Fibroblast of skin of abdomen (primary cell): ENCODE results near the gene TXN.
"Not testable (repeated sequence)": the region's sequence is repeated elsewhere in the genome, so short reads cannot be mapped to it uniquely, and the experiment has no call there.

Source experiments
- DNase-seq: peaks from one replicate; pipeline ENCODE4 v3.0.0-alpha.2; 2013

Gene TXN

GRCh38 chr9:110257097-110257841 lies 962 bp upstream of the TXN start:
- no peak for DNase-seq

- DNase-seq = peak; percentile 25
Measured at GRCh38 chr9:110255463-110256379, 586 bp downstream of the TXN start.

- DNase-seq = no peak
Measured at GRCh38 chr9:110255034-110255462, 1.3 kb downstream of the TXN start.

GRCh38 chr9:110254500-110254899 lies 1.8 kb downstream of the TXN start:
- DNase-seq = no peak

DNA sequence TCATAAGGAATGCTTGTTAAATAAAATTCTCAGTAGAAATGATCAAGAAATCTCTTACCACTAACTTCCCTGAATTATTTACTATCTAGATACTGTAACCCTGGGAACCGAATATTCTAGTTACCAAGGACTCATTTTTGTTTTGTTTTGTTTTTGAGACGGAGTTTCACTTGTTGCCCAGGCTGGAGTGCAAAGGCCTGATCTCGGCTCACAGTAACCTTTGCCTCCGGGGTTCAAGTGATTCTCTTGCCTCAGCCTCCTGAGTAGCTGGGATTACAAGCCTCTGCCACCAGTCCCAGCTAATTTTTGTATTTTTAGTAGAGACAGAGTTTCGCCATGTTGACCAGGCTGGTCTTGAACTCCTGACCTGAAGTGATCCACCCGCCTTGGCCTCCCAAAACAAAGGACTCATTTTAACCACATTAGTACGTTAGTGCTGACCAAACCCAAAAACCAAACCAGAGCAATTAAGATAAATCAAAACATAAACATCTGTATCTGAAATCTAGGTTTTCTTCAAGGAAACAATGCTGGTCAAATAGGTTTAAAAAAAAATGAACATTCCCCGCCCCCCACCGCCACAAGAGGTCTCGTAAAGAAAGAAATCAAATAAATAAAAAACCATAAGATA lies 3.7 kb downstream of the TXN start:
- DNase-seq = no peak

DNA sequence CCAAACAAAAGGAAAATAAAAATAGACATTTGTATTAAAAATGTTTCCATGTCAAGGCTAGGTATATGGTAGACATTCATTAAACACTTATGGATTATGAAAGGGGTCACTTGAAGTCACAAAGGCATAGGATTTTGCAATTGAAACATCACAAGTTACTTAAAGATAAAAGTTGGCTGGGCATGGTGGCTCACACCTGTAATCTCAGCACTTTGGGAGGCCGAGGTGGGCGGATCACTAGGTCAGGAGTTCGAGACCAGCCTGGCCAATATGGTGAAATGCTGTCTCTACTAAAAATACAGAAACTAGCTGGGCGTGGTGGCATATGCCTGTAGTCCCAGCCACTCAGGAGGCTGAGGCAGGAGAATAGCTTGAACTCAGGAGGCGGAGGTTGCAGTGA lies 4.5 kb downstream of the TXN start:
- DNase-seq = not testable (repeated sequence)

DNA sequence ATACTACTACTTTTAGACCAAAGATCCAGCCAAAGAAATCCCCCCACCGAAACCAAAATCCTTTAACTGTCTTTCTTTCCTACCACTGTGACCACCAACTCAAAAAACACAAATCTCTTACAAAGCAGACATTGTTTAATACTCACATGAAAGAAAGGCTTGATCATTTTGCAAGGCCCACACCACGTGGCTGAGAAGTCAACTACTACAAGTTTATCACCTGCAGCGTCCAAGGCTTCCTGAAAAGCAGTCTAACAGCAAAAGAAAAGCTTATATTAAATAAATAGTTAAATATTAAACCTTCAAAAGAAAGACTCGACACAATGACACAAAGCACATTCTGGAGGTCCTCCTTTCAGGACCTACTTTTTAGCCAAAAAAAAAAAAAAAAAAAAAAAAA lies 5.1 kb downstream of the TXN start:
- DNase-seq = no peak

- DNase-seq = no peak
Measured at GRCh38 chr9:110249603-110250002, 6.7 kb downstream of the TXN start.

DNA sequence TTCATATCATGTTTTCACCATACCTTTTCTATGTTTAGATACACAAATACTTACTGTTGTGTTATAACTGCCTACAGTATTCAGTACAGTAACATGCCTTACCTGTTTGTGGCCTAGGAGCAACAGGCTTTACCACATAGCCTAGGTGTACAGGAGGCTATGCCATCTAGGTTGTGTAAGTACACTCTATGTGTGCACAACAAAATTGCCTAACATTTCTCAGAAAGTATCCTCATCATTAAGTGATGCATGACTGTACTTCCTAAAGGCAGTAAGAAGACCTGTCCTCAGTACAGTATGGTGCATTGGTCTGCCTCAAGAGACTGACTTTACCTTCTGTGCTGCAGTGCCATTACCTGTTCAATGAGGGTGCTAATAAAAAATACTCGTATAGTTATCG lies 7.9 kb downstream of the TXN start:
- DNase-seq = no peak

GRCh38 chr9:110246214-110246613 lies 10.1 kb downstream of the TXN start:
- DNase-seq = no peak

DNA sequence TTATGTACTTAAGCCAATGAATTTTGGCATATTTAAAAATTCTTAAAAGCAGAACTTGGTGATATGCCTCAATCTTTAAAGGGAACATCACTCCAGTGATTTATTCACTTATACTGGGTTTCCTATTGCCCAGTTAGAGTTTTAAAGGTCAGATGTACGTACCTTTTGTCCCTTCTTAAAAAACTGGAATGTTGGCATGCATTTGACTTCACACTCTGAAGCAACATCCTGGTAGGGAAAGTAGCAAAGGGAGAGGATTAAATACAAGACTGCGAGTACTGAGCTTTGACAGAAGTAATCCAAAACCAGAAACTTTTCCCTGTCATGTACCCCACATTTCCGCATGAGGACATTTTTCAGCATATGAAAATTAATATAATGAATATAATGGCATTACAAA lies 11.7 kb downstream of the TXN start:
- no peak for DNase-seq

GRCh38 chr9:110241858-110242321 lies 14.4 kb downstream of the TXN start:
- DNase-seq = no peak

DNA sequence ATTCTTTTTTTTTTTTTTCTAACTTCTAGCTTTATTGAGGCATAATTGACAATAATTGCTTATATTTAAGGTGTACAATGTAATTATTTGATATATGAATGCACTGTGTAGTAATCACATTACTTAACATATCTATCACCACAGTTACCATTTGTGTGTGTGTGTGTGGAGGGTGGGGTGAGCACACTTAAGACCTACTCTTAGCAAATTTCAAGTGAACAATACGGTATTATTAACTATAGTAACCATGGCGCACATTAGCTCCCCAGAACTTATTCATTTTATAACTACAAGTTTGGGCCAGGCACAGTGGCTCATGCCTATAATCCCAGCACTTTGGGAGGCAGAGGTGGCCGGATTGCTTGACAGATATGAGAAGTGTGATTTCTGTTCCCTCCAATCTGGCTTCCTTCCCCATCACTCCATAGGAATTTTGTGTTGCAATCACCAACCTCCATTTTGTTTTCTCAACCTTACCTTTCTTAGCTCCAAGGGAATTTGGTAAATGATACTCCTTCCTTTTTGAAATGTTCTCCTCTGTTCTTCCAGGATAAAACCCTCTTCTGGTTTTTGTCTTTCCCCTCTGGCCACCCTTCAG lies 14.9 kb downstream of the TXN start:
- DNase-seq = peak; percentile 15

DNA sequence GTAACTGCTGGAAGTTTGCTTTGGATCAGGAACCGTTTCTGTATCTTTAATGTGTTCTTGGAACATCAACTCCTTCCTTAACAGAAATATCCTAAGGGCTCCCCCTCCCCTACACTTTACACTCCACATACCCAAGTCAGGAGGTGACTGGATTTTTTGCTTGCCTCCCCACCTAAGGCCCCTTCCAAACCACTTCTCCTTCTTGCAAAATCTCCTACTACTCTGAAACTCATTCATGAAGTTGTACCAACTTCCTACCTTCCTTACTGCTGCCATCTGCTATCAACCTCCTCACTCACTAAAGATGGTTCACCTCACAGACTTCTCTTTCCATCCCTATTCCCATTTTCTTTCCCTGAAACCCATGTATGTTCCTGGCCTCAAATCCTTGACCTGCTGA lies 16.1 kb downstream of the TXN start:
- DNase-seq = no peak

DNA sequence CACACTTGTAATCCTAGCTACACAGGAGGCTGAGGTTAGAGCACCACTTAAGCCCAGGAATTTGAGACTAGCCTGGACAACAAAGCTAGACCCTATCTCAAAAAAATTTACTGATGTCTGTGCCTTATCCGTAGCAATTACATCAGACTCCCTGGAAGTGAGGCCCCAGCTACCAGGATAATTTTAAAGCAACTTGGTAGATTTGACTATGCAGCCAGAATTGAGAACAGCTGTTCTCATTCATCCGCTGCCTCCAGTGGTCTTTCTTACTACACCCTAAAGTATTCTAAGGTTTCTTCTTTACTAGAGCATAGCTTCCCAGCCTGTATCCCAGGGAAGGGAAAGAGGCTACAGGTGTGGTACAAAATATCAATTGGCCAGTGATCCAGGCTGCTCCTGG lies 28.0 kb downstream of the TXN start:
- DNase-seq = peak; percentile 9

DNA sequence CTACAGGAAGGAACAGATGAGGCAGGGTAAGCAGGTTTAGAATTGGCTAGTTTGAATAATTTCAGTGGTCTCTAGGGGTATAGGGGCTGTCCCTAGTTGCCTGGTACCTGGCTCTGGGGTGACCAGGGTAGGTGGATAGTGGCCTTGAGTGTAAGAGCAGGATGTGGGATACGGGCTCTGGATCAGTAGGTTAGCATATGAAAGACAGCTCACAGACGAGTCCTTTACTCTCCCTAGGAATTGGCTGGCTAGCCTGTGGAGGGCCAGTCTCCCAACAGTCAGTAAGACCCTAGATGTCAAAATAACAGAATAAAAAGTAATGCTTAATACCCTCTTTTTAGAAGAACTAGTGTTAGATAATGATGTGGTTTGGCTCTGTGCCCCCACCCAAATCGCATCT lies 31.7 kb downstream of the TXN start:
- no peak for DNase-seq

DNA sequence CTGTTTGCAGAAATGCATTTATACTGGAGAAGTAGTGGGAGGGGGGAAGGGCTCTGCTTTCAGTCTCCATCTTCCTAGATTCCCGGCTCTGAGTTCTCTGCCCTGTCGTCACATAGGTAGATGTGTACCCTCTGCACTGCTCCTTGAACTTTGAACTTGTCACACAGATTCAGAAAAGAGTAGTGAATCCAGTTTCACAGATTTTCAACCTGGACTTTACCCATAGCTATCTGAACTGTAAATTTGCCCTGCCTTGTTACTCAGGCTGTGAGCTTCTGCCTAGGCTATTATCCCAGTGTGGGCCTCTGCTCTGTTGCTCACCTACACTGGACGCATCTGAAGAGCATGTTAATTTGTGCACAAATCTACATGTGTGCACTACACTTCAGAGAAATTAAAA lies 35.5 kb downstream of the TXN start:
- no peak for DNase-seq

DNA sequence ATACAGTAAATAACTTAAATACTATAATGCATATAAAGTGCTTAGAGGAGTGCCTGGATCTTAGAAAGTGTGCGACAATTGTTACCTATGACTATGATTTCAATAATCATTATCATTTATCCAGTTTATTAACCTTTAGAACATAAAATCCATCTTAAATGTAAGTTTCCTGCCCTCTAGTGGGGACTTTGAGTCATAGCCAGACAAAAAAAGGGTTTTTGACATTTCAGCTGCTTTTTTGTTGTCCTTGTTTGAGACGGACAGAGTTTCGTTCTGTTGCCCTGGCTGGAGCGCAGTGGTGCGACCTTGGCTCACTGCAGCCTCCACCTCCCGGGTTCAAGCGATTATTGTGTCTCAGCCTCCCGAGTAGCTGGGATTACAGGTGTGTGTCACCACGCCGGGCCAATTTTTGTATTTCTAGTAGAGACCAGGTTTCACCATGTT lies 38.6 kb downstream of the TXN start:
- DNase-seq = peak; percentile 45

DNA sequence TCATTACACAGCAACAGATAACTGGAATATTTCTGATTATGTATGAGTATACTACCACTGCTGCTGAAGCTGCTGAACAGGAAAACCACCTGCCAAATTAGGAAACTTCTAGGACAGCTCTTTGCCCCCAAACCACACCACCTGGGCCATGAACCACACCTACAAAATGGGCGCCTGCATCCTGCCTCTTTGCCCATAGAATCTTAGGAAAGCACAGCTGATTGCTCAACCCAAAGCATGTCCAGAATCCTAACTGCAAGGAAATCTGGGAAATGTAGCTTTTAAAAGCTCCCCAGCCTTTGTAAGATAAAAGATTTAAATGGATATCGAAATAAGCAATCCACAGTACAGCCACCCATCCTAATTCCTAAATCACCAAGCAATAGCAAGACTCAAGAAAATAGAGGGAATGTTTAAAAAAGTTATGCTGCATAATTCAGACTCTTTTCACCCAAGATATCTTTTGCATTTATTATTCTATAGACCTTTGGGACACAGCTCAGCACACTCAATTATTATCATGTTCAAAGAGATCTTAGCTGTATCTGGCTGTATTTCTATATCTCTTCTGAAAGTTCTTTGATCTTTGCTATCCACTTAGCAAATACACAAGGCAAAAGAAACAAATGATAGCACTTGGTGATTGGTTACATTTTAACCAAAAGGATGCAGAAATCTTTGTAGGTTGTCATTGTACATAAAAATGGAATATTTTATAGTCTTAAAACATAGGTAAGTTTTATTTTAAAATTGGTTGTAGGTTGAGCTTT lies 41.5 kb downstream of the TXN start:
- DNase-seq = no peak

- peak; percentile 20 for DNase-seq
Measured at GRCh38 chr9:110214090-110214489, 42.2 kb downstream of the TXN start.

- no peak for DNase-seq
Measured at GRCh38 chr9:110213413-110214044, 42.8 kb downstream of the TXN start.
